Caki2 (cell line): ENCODE measurements around the gene FAM167B. TPM values are rescaled to one million over a fixed set of nuclear protein-coding genes. Genes with fewer than 3 reads are reported as not detected.
"Not testable (repeated sequence)": the region's sequence is repeated elsewhere in the genome, so short reads cannot be mapped to it uniquely, and the experiment has no call there.

ENCODE experiments used
- DNase-seq: peaks from one replicate; pipeline ENCODE4 v3.0.0-alpha.2; 2015; ENCODE audit warnings: low read depth
- in situ Hi-C: cut with HindIII; loops from 2 replicates; pipeline ENCODE4 v1.10.0; 2016; ENCODE audit warnings: low sequenced_read_pairs, low pct_unique_long_range_greater_than_20kb, mixed read lengths
- total RNA-seq: library from RNA; depleted of rRNA; stranded (reverse); fragments of >200 nt; shearing (Covaris generic); gene quantifications from 2 replicates; pipeline ENCODE4 v1.2.3, GENCODE V29; 2014; ENCODE audit warnings: low replicate concordance; rRNA removed

FAM167B gene
- total RNA-seq, 1 experiment from 2014 or later = not detected

GRCh38 chr1:32285658-32286057, 38.6 kb downstream of the FAM167B start:
- no peak for DNase-seq
- in situ Hi-C loops = no loop called here

- no peak for DNase-seq
- in situ Hi-C loops = no loop called here
These were observed 39.7 kb downstream of the FAM167B start for GRCh38 chr1:32286763-32287162.

- in situ Hi-C loops = no loop called here
- DNase-seq = no peak
These were observed 42.2 kb downstream of the FAM167B start for GRCh38 chr1:32289256-32289655.

GRCh38 chr1:32291145-32291707, 44.2 kb downstream of the FAM167B start:
- DNase-seq = peak; percentile 64
- in situ Hi-C loops = no loop called here

GRCh38 chr1:32291708-32292538, 44.9 kb downstream of the FAM167B start, which contains the start of gene HDAC1:
Gene HDAC1, plus strand, starts transcription at chr1:32292083. Its CDS starts 87 bp downstream, at chr1:32292170.
- in situ Hi-C loops = no loop called here
- peak; percentile 97 for DNase-seq

GRCh38 chr1:32298211-32298610, 51.2 kb downstream of the FAM167B start:
- DNase-seq, in situ Hi-C loops: not testable (repeated sequence)

Other genes with a start within 250 kb of the FAM167B start
- 112 and 135 TPM in 2 replicates for gene KHDRBS1, start 233.4 kb upstream of the FAM167B start, total RNA-seq
- gene TMEM39B, start 174.3 kb upstream of the FAM167B start, total RNA-seq = 7.0 and 8.0 TPM in 2 replicates
- gene KPNA6, start 139.2 kb upstream of the FAM167B start, total RNA-seq = 24.9 and 26.6 TPM in 2 replicates
- 58.5 and 63.9 TPM in 2 replicates for gene TXLNA, start 67.5 kb upstream of the FAM167B start, total RNA-seq
- 9.3 and 16.4 TPM in 2 replicates for gene CCDC28B, start 46.6 kb upstream of the FAM167B start, total RNA-seq
- 4.0 and 5.5 TPM in 2 replicates for gene IQCC, start 41.6 kb upstream of the FAM167B start, total RNA-seq
- not detected in 2 replicates for gene DCDC2B, start 38.1 kb upstream of the FAM167B start, total RNA-seq
- gene TMEM234, start 24.9 kb upstream of the FAM167B start, total RNA-seq = 15.1 and 17.1 TPM in 2 replicates
- gene EIF3I, start 24.8 kb upstream of the FAM167B start, total RNA-seq = 441 and 448 TPM in 2 replicates
- gene LCK, start 4.0 kb downstream of the FAM167B start, total RNA-seq = not detected in 2 replicates
- gene HDAC1, start 44.9 kb downstream of the FAM167B start, total RNA-seq = 104 and 107 TPM in 2 replicates
- 7.1 and 12.0 TPM in 2 replicates for gene MARCKSL1, start 89.0 kb downstream of the FAM167B start, total RNA-seq
- gene FAM229A, start 115.3 kb downstream of the FAM167B start, total RNA-seq = not detected in 2 replicates
- not detected in 2 replicates for gene TSSK3, start 115.3 kb downstream of the FAM167B start, total RNA-seq
- gene BSDC1, start 147.2 kb downstream of the FAM167B start, total RNA-seq = 44.7 and 51.9 TPM in 2 replicates
- gene ZBTB8B, start 217.8 kb downstream of the FAM167B start, total RNA-seq = not detected in 2 replicates